H9 (cell line): ENCODE measurements around the gene C20orf202. TPM values are rescaled to one million over a fixed set of nuclear protein-coding genes. Genes with fewer than 3 reads are reported as not detected.

Experiments
- DNase-seq: peaks from one replicate; pipeline ENCODE4 v3.0.0-alpha.2; 2017
- H2AFZ ChIP-seq: one replicate; pipeline ENCODE4 v1.6.1; 2013; ENCODE audit warnings: mild to moderate bottlenecking, low read length, control low read depth, moderate library complexity
- H2AK5ac ChIP-seq: 2 replicates; pipeline ENCODE4 v1.6.1; 2013; ENCODE audit warnings: low read length, control low read depth, mixed read lengths; ENCODE audit not compliant: insufficient read length
- H2BK120ac ChIP-seq: one replicate; pipeline ENCODE4 v1.6.1; 2013; ENCODE audit warnings: low read depth, mild to moderate bottlenecking, low read length, control low read depth, inconsistent platforms; ENCODE audit not compliant: poor library complexity, severe bottlenecking
- H2BK12ac ChIP-seq: 2 replicates; pipeline ENCODE4 v1.6.1; 2013; ENCODE audit warnings: low read length, control low read depth, mixed read lengths, low read depth; ENCODE audit not compliant: insufficient read length
- H2BK15ac ChIP-seq: 2 replicates; pipeline ENCODE4 v1.6.1; 2013; ENCODE audit warnings: low read depth, low read length, control low read depth
- H2BK20ac ChIP-seq: one replicate; pipeline ENCODE4 v1.6.1; 2013; ENCODE audit warnings: low read depth, mild to moderate bottlenecking, low read length, control low read depth, inconsistent platforms; ENCODE audit not compliant: poor library complexity, severe bottlenecking
- H2BK5ac ChIP-seq: 2 replicates; pipeline ENCODE4 v1.6.1; 2013; ENCODE audit warnings: low read length, control low read depth, mixed read lengths; ENCODE audit not compliant: insufficient read length
- H3K14ac ChIP-seq: 2 replicates; pipeline ENCODE4 v1.6.1; 2013; ENCODE audit warnings: low read length, control low read depth; ENCODE audit not compliant: insufficient read depth
- H3K18ac ChIP-seq: 2 replicates; pipeline ENCODE4 v1.6.1; 2013; ENCODE audit warnings: low read depth, mild to moderate bottlenecking, mixed read lengths, low read length, control low read depth; ENCODE audit not compliant: insufficient read length
- H3K23ac ChIP-seq: 2 replicates; pipeline ENCODE4 v1.6.1; 2013; ENCODE audit warnings: low read length, control low read depth, mixed read lengths, low read depth; ENCODE audit not compliant: insufficient read length
- H3K23me2 ChIP-seq: 2 replicates; pipeline ENCODE4 v1.6.1; 2013; ENCODE audit warnings: low read depth, mild to moderate bottlenecking, mixed read lengths, low read length, control low read depth; ENCODE audit not compliant: insufficient read length, poor library complexity, severe bottlenecking
- H3K27ac ChIP-seq: 2 replicates; pipeline ENCODE4 v1.5.1; 2013; ENCODE audit warnings: low read length, control low read depth, mixed read lengths, low read depth; ENCODE audit not compliant: insufficient read length
- H3K27me3 ChIP-seq: 2 replicates; pipeline ENCODE4 v1.6.1; 2013; ENCODE audit warnings: low read length, control low read depth, inconsistent platforms; ENCODE audit not compliant: insufficient read depth
- H3K4ac ChIP-seq: 2 replicates; pipeline ENCODE4 v1.6.1; 2013; ENCODE audit warnings: low read depth, mild to moderate bottlenecking, control low read depth, inconsistent platforms, low read length, moderate library complexity
- H3K4me1 ChIP-seq: 2 replicates; pipeline ENCODE4 v1.6.1; 2013; ENCODE audit warnings: low read length, control low read depth, inconsistent platforms; ENCODE audit not compliant: insufficient read depth
- H3K4me2 ChIP-seq: 2 replicates; pipeline ENCODE4 v1.6.1; 2013; ENCODE audit warnings: low read length, control low read depth, mixed read lengths; ENCODE audit not compliant: insufficient read length, insufficient read depth
- H3K56ac ChIP-seq: 2 replicates; pipeline ENCODE4 v1.6.1; 2013; ENCODE audit warnings: low read depth, mild to moderate bottlenecking, mixed read lengths, low read length, control low read depth; ENCODE audit not compliant: insufficient read length
- H3K79me1 ChIP-seq: 2 replicates; pipeline ENCODE4 v1.6.1; 2013; ENCODE audit warnings: low read depth, mild to moderate bottlenecking, moderate library complexity, low read length, control low read depth, inconsistent platforms; ENCODE audit not compliant: insufficient read depth, poor library complexity, severe bottlenecking
- H3K79me2 ChIP-seq: 2 replicates; pipeline ENCODE4 v1.6.1; 2013; ENCODE audit warnings: low read length, control low read depth, inconsistent platforms; ENCODE audit not compliant: insufficient read depth
- H3K9ac ChIP-seq: 2 replicates; pipeline ENCODE4 v1.6.1; 2013; ENCODE audit warnings: low read length, control low read depth, mixed read lengths; ENCODE audit not compliant: insufficient read length; ENCODE audit errors: extremely low read depth
- H3K9me3 ChIP-seq: one replicate; pipeline ENCODE4 v1.6.1; 2013; ENCODE audit warnings: low read depth, low read length, inconsistent platforms; ENCODE audit not compliant: control insufficient read depth
- H3T11ph ChIP-seq: one replicate; pipeline ENCODE4 v1.6.1; 2013; ENCODE audit warnings: mild to moderate bottlenecking, low read length, control low read depth, inconsistent platforms
- H4K20me1 ChIP-seq: one replicate; pipeline ENCODE4 v1.6.1; 2013; ENCODE audit not compliant: control insufficient read depth, insufficient read length, insufficient read depth
- H4K5ac ChIP-seq: 2 replicates; pipeline ENCODE4 v1.6.1; 2013; ENCODE audit warnings: low read depth, mild to moderate bottlenecking, mixed read lengths, low read length, control low read depth; ENCODE audit not compliant: insufficient read length
- H4K8ac ChIP-seq: replicated peaks from 2 replicates; pipeline ENCODE4 v1.6.1; 2013; ENCODE audit warnings: low read length, control low read depth, mixed read lengths, low read depth; ENCODE audit not compliant: insufficient read length
- H4K91ac ChIP-seq: 2 replicates; pipeline ENCODE4 v1.6.1; 2013; ENCODE audit warnings: low read depth, mild to moderate bottlenecking, moderate library complexity, mixed read lengths, low read length, control low read depth; ENCODE audit not compliant: insufficient read length
- H3K27ac Mint-ChIP-seq, 3 experiments: 2 replicates in 2 of 3; 3 replicates in 1 of 3; pipeline ENCODE4 v1.8.0; 2020 to 2021; ENCODE audit warnings: mixed read lengths in 3 of 3, mild to moderate bottlenecking in 1 of 3, moderate library complexity in 1 of 3
- H3K27me3 Mint-ChIP-seq: 2 replicates; pipeline ENCODE4 v1.8.0; 2021; ENCODE audit warnings: low read depth, mild to moderate bottlenecking, moderate library complexity, mixed read lengths
- H3K36me3 Mint-ChIP-seq, 3 experiments: 2 replicates in 2 of 3; 3 replicates in 1 of 3; pipeline ENCODE4 v1.8.0; 2020 to 2021; ENCODE audit warnings: low read depth in 3 of 3, mixed read lengths in 3 of 3; ENCODE audit not compliant: insufficient read depth in 1 of 3
- H3K4me1 Mint-ChIP-seq, 2 experiments: 2 replicates each; pipeline ENCODE4 v1.8.0; 2020; ENCODE audit warnings: mixed read lengths in 2 of 2
- H3K4me3 Mint-ChIP-seq, 2 experiments: 2 replicates in 1 of 2; 3 replicates in 1 of 2; pipeline ENCODE4 v1.8.0; 2020 to 2021; ENCODE audit warnings: mild to moderate bottlenecking in 2 of 2, mixed read lengths in 2 of 2, moderate library complexity in 1 of 2
- H3K9me3 Mint-ChIP-seq, 2 experiments: 2 replicates in 1 of 2; 3 replicates in 1 of 2; pipeline ENCODE4 v1.8.0; 2020; ENCODE audit warnings: mild to moderate bottlenecking in 2 of 2, mixed read lengths in 2 of 2, moderate library complexity in 1 of 2
- WGBS: extraction: QIAGEN DNeasy Blood & Tissue Kit; methylation state at CpG from one replicate; pipeline ENCODE4 v1.1.7; 2013; ENCODE audit warnings: missing lambda C conversion rate, low lambda C conversion rate, mixed read lengths; ENCODE audit not compliant: insufficient read length; ENCODE audit errors: extremely low coverage; 5-methylcytosine and 5-hydroxymethylcytosine counted together
- total RNA-seq: library from RNA; stranded (reverse); gene quantifications from 2 replicates; pipeline ENCODE4 v1.2.1, GENCODE V29; 2021
- TF ChIP-seq, protein P1 (sequence below): fragments of 200-600 bp; sonication (generic); conservative IDR thresholded peaks from 3 replicates; pipeline ENCODE4 v1.8.0; 2021; ENCODE audit warnings: antibody characterized with exemption, mild to moderate bottlenecking

C20orf202 gene
- total RNA-seq, 1 experiment from 2014 or later: 0.13 TPM

DNA sequence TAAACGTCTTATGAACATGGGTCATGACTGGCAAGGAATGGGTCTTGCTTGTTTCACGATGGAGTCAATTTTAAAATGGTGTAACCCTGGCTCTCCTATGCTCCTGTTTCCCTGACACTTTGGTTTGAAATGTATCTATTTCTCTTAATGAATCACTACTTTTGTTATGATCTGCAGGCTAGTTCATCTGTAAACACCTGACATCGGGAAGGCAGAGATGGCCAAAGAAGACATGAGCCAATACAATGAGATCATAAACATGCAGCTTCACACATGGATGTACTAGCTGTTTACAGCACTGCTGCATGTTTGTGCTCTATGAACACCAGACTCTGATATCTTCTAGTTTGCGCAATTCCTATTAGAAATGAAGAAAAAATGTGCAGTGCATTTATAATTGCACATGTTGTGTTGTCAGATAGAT, 11.6 kb downstream of the C20orf202 start:
- no peak overlapping the region for H3K14ac ChIP-seq
- DNase-seq: no peak
- no peaks in the 10 kb centered on the region for H3K9me3 ChIP-seq
- TF ChIP-seq, protein P1, sequence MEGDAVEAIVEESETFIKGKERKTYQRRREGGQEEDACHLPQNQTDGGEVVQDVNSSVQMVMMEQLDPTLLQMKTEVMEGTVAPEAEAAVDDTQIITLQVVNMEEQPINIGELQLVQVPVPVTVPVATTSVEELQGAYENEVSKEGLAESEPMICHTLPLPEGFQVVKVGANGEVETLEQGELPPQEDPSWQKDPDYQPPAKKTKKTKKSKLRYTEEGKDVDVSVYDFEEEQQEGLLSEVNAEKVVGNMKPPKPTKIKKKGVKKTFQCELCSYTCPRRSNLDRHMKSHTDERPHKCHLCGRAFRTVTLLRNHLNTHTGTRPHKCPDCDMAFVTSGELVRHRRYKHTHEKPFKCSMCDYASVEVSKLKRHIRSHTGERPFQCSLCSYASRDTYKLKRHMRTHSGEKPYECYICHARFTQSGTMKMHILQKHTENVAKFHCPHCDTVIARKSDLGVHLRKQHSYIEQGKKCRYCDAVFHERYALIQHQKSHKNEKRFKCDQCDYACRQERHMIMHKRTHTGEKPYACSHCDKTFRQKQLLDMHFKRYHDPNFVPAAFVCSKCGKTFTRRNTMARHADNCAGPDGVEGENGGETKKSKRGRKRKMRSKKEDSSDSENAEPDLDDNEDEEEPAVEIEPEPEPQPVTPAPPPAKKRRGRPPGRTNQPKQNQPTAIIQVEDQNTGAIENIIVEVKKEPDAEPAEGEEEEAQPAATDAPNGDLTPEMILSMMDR: no peak
- Mint-ChIP-seq H3K4me1 (peaks cover 34 to 39% of the 10 kb centered on the region in 2 experiments), H3K27ac (no peak overlapping the region), H3K4me3 (no peak overlapping the region), H3K36me3 (peaks cover 1 to 9% (median 2%) of the 10 kb centered on the region in 3 experiments; a peak in 3 of 7 replicates), H3K9me3 (peaks cover 13 to 21% of the 10 kb centered on the region in 2 experiments), H3K27me3 (peaks cover 38% of the 10 kb centered on the region)
- no peaks in the 10 kb centered on the region for H3K79me1 ChIP-seq
- no peak overlapping the region for H3K27ac ChIP-seq
- H3K79me2 ChIP-seq: no peaks in the 10 kb centered on the region
- H4K91ac ChIP-seq: no peak overlapping the region
- H2AFZ ChIP-seq: no peak overlapping the region
- H2AK5ac ChIP-seq: no peak overlapping the region
- no peak overlapping the region for H3T11ph ChIP-seq
- H3K4me2 ChIP-seq: no peak overlapping the region
- H4K5ac ChIP-seq: no peak overlapping the region
- no CpG with 5 or more reads among the region's 4 CpGs for WGBS
- no peak overlapping the region for H2BK15ac ChIP-seq
- no peaks in the 10 kb centered on the region for H3K23me2 ChIP-seq
- no peak overlapping the region for H2BK12ac ChIP-seq
- no peak overlapping the region for H3K4ac ChIP-seq
- H3K4me1 ChIP-seq: peaks cover 5% of the 10 kb centered on the region; the same call in 1 of the 2 replicates
- no peak overlapping the region for H3K23ac ChIP-seq
- no peaks in the 10 kb centered on the region for H4K20me1 ChIP-seq
- no peak overlapping the region for H4K8ac ChIP-seq
- H3K18ac ChIP-seq: no peak overlapping the region
- no peak overlapping the region for H2BK5ac ChIP-seq
- H2BK120ac ChIP-seq: no peak overlapping the region
- no peak overlapping the region for H3K9ac ChIP-seq
- H3K27me3 ChIP-seq: no peaks in the 10 kb centered on the region
- H3K56ac ChIP-seq: no peak overlapping the region
- no peak overlapping the region for H2BK20ac ChIP-seq
